GM12801 (cell line): Measurements from ENCODE around the gene ARF3.

Source experiments
- CTCF ChIP-seq: IDR thresholded peaks from one replicate; pipeline ENCODE4 v1.5.1; 2011; ENCODE audit warnings: control low read depth; ENCODE audit not compliant: insufficient read length; ENCODE audit errors: extremely low read depth

Gene ARF3

GRCh38 chr12:48979602-48980388 is 22.5 kb upstream of the ARF3 start:
- no peak for TF ChIP-seq CTCF

- no peak for TF ChIP-seq CTCF
Observed at GRCh38 chr12:48978741-48979601, 21.7 kb upstream of the ARF3 start.

GRCh38 chr12:48978291-48978740 is 21.0 kb upstream of the ARF3 start, which contains the start of gene WNT1:
WNT1 (plus strand) TSS chr12:48978322; CDS start chr12:48978651, 329 bp downstream.
- no peak for TF ChIP-seq CTCF

GRCh38 chr12:48977290-48978281 is 20.3 kb upstream of the ARF3 start:
- no peak for TF ChIP-seq CTCF

- TF ChIP-seq CTCF, result no peak
Observed at GRCh38 chr12:48973941-48974673, 16.8 kb upstream of the ARF3 start.

GRCh38 chr12:48973531-48973930 is 16.2 kb upstream of the ARF3 start:
- no peak for TF ChIP-seq CTCF
